ACHN (cell line): ENCODE results near the gene UGT1A9.
A peak's percentile ranks its signal among the peaks of the same experiment; 100 is the strongest.
"Not testable (repeated sequence)": the region's sequence is repeated elsewhere in the genome, so short reads cannot be mapped to it uniquely, and the experiment has no call there.

Experiments
- DNase-seq: peaks from one replicate; pipeline ENCODE4 v3.0.0-alpha.2; 2015
- in situ Hi-C: cut with HindIII; loops from 2 replicates; pipeline ENCODE4 v1.10.0; 2017; ENCODE audit warnings: low sequenced_read_pairs, low pct_ligation_motif_present, low pct_unique_long_range_greater_than_20kb

The UGT1A9 gene

DNA sequence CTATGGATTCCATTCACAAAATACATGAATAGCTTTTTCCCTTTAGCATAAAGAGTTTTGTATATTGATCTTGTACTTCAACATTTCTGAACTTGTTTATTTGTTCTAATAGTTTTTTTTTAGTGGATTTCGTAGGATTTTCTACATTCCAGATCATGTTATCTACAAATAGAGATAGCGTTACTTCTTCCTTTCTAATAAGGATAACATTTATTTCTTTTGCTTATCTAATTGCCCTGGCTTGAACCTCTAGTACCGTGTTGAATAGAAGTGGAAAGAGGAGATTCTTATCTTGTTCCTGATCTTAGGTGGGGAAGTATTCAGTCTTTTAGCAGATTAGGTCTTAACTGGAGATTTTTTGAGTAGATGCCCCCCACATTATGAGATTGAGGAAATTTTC is 30.5 kb downstream of the UGT1A9 start:
- DNase-seq = no peak

DNA sequence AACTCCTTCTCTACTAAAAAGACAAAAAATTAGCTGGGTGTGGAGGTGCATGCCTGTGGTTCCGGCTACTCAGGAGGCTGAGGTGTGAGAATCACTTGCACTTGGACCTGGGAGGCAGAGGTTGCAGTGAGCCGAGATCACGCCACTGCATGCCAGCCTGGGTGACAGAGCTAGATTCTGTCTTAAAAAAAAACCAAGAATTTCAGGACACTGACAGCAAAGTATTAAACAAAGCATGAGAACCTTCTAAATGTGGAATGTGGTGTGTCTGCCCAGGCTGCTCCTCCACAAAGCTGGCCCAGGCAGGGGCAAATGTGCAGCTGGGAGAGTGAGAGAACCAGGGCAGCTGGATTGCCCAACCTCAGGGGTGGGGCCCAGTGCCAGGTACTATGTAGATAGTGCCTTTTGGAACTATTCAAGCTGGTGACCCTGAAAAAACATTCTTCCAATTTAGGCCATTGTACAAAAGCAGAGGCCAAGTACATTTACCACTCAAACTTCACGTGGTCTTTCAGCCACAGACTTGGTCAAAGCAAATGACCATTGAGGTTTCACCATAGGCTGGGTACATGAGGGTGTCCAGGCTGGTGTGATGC is 34.3 kb downstream of the UGT1A9 start:
- in situ Hi-C loops = no loop called here
- no peak for DNase-seq

More for the DNA sequence above, 30.5 kb downstream of the UGT1A9 start:
- in situ Hi-C loops = no loop called here

DNA sequence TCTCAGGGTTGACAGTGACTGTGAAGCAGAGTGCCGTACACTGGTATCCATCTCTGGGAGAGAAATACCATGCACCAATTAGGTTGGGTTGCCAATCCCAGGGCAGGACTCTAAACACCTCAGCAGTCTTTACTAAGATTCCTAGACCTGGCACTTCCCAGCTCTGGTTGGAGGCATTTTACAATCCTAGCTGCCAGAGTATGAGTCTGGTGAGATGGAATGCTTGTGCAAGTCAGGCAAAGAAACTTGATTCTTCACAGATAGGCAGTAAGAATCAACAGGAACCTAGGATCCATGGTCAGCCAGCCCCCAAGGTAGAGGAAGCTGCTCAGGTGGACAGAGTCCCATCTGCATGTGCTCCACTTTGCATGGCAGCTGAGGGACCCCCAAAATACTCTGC is 35.0 kb downstream of the UGT1A9 start:
- in situ Hi-C loops = no loop called here
- DNase-seq = no peak

DNA sequence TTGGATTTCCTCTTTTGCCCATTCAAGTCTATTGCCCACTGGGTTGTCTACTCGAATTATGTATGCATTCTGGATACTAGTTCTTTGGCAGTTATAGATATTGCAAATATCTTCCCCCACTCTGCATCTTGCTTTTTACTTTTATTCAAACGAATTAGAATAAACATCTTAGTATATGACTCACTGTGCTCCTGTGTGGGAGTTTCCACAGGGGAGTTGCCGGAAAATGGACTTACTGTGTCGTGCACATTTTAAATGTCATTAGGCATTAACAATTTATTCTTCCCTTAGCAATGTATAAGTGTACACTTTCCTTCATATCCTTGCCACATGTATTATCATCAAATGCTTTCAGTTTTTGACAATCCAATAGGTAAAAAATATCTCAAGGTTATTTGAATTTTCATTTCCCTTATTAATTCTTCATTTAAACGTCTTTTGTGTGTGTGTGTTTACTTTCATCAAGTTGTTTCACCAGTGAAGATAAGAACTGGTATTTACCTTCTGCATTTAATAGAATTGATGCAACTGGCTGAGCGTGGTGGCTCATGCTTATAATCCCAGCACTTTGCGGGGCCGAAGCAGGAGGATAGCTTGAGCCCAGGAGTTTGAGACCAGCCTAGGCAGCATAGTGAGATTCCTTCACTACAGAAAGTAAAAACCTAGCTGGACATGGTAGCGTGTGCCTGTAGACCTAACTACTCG is 36.4 kb downstream of the UGT1A9 start:
- DNase-seq = no peak
- in situ Hi-C loops = no loop called here

DNA sequence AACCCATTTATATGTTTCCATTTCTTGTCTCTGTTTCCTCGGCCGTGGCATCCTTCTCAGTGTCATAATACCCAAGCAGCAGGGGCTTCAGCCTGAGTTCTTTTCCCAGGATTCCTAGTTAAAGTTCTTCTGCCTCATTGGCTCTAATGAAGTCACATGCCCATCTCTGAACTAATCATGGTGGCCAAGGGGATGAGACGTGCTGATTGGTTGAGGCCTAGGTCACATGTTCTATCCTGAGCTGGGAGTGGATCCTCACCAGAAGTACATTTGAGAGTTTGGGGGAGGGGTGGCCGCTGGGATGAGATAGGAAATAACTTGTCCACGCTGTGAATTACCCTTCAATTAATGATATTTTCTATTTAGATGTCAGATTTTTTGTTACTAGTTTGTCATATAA is 37.2 kb downstream of the UGT1A9 start:
- no peak for DNase-seq
- in situ Hi-C loops = no loop called here

DNA sequence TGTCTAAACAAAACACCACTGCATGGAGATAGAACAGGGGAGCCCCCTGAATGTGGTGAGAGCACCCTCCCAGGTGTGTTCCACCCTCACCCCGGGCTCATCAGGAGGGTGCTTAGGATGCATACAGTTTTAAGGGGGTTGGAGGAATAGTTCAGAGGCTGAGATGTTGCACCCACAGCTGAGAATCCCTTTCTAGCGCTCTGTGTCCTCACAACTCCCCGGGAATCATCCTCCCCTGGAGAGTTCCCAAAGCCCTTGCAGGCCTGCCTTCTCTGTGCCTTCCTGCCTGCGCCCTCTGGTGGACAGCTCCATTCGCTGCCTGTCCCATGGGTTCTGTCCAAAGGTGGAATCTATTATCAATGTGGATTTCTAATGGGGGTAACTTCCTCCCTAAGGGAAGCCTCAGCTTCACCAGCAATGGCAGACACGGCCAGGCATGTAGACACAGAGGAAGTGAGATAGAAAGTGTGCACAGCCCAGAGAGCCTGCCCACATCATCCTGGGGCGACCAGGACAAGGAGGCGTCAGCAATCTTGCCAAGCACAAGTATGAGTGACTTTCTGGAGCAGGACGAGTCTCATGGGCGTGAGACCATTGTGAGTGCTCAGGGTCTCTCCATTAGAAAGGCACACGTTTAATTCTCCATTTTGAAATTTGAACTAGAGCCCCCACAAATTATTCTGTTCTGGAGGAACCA is 39.8 kb downstream of the UGT1A9 start:
- in situ Hi-C loops = no loop called here

DNA sequence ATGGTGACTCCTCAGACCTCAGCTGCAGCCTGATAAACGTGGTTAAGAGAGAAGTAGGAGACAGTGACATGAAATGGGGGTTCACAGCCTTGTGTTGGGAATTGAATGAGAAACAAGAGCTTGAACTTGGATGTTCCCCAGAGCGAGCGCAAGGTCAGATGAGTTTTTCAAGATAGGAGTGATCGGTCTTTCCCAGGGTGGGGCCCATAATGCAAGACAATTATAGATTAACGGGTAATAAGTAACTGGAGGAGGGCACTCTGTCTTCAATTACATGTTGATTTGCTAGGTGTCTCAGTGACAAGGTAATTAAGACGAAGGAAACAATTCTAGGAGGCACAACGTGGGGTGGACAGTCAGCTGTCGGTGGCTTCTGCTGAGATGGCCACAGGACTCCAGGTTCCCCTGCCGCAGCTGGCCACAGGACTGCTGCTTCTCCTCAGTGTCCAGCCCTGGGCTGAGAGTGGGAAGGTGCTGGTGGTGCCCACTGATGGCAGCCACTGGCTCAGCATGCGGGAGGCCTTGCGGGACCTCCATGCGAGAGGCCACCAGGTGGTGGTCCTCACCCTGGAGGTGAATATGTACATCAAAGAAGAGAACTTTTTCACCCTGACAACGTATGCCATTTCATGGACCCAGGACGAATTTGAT is 41.0 kb downstream of the UGT1A9 start, which contains the start of gene UGT1A5:
Gene UGT1A5 (plus strand): TSS at position 297 of the 651 bp plus-strand sequence. CDS start 85 bp downstream, at position 382.
- in situ Hi-C loops = no loop called here
- DNase-seq = no peak

More for the DNA sequence above, 39.8 kb downstream of the UGT1A9 start:
- peak; percentile 87 for DNase-seq

DNA sequence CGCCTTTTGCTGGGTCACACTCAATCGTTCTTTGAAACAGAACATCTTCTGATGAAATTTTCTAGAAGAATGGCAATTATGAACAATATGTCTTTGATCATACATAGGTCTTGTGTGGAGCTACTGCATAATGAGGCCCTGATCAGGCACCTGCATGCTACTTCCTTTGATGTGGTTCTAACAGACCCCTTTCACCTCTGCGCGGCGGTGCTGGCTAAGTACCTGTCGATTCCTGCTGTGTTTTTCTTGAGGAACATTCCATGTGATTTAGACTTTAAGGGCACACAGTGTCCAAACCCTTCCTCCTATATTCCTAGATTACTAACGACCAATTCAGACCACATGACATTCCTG is 41.5 kb downstream of the UGT1A9 start:
- DNase-seq = no peak
- in situ Hi-C loops = no loop called here

DNA sequence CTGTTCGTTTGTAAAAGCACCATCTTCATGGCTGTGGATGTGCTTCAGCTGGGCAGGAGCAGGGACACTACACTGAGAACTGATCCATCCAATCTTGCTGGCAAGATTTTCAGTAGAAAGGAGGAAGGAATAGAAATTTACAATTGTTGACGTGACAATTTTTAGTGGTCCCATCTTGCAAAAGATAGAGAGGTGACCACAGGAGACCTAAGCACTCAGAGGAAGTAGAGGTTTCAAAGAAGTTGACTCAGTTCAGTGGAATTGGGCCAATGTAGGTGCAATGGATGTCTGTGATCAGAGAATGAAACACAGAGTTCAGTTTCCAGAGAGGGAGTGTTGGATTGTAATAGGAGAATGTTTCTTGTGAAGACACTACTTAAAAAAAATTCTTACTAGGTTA is 42.4 kb downstream of the UGT1A9 start:
- DNase-seq = no peak
- in situ Hi-C loops = no loop called here

DNA sequence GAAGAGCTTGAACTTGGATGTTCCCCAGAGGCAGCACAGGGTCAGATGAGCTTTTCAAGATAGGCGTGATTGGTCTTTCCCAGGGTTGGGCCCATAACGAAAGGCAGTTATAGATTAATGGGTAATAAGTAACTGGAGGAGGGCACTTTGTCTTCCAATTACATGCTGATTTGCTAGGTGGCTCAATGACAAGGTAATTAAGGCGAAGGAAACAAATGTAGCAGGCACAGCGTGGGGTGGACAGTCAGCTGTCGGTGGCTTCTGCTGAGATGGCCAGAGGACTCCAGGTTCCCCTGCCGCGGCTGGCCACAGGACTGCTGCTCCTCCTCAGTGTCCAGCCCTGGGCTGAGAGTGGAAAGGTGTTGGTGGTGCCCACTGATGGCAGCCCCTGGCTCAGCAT is 46.9 kb downstream of the UGT1A9 start, which contains the start of gene UGT1A4:
Gene UGT1A4 (plus strand): TSS at position 185 of the 400 bp plus-strand sequence. CDS start 85 bp downstream, at position 270.
- in situ Hi-C loops = no loop called here
- no peak for DNase-seq

DNA sequence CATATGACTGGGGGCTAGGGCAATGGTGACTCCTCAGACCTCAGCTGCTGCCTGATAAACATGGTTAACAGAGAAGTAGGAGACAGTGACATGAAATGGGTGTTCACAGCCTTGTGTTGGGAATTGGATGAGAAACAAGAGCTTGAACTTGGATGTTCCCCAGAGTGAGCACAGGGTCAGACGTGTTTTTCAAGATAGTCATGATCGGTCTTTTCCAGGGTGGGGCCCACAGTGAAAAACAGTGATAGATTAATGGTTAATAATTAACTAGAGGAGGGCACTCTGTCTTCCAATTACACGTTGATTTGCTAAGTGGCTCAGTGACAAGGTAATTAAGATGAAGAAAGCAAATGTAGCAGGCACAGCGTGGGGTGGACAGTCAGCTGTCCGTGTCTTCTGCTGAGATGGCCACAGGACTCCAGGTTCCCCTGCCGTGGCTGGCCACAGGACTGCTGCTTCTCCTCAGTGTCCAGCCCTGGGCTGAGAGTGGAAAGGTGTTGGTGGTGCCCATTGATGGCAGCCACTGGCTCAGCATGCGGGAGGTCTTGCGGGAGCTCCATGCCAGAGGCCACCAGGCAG is 57.1 kb downstream of the UGT1A9 start, which contains the start of gene UGT1A3:
Gene UGT1A3 (plus strand): TSS at position 320 of the 579 bp plus-strand sequence. CDS start 85 bp downstream, at position 405.
- no peak for DNase-seq
- in situ Hi-C loops = no loop called here

DNA sequence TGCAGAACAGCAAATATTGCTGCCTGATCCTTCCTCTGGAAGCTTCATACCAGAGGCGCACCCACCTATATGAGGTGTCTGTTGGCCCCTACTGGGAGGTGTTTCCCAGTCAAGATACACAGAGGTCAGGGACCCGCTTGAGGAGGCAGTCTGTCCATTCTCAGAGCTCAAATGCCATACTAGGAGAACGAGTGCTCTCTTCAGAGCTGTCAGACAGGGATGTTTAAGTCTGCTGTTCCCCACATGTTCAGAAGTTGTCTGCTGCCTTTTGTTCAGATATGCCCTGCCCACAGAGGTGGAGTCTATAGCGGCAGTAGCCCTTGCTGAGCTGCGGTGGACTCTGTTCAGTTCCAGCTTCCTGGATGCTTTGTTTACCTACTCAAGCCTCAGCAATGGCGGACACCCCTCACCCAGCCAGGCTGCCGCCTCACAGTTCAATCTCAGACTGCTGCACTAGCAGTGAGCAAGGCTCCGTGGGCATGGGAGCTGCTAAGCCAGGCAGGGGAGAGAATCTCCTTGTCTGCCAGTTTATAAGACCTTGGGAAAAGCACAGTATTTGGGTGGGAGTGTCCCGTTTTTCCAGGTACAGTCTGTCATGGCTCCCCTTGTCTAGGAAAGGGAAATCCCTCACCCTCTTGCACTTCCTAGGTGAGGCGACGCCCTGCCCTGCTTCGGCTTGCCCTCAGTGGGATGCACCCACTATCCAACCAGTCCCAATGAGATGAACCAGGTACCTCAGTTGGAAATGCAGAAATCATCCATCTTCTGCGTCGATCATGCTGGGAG is 65.4 kb downstream of the UGT1A9 start:
- DNase-seq, in situ Hi-C loops: not testable (repeated sequence)

DNA sequence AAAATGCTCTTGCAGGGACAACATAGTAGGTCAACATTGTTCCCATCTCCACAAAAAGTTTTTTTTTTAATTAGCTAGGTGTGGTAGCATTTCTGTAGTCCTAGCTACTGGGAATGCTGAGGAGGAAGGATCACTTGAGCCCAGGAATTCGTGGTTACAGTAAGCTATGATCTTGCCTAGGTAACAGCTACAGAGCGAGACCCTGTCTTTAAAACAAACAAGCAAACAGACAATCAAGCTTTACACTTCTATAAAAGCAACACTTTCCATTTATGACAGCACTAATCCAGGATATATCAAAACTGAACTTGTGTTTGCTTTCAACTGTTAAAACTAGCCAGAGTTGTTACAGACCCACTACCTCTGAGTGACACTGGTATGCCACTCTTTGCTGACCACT is 69.2 kb downstream of the UGT1A9 start:
- DNase-seq = no peak
- in situ Hi-C loops = no loop called here

DNA sequence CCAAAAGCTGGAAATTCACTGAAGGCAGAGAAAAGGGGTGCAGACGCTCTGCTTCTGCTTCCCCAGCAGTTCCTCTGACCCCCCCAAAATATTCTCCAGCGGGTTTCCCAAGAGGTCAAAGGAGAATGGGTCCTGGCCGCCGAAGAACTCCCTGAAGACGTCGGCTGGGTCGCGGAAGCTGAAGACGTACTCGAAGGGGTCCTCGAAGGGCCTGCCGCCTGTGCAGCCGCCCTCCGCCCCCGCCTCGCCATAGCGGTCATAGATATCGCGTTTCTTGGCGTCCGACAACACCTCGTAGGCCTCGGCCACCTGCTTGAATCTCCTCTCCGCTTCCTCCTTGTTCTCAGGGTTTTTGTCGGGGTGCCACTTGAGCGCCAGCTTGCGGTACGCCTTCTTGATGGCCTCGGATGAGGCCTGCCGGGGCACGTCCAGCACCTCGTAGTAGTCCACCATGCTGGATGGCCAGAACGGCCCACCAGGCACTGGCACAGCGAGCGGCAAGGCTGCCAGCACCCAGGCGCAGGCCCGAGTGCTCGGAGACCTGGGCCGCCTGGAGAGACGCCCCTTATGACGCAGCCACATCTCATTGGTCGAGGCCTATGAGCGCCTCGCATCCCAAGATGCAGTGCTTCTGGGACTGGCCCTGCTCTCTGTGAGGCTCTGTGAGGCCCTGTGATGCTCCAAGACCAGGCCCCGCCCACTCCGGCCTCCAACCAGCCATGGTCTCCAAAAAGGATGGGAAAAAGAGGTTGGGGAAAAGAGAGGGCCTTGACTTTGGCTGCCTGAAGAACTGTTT is 72.0 kb downstream of the UGT1A9 start:
- in situ Hi-C loops = no loop called here
- no peak for DNase-seq

DNA sequence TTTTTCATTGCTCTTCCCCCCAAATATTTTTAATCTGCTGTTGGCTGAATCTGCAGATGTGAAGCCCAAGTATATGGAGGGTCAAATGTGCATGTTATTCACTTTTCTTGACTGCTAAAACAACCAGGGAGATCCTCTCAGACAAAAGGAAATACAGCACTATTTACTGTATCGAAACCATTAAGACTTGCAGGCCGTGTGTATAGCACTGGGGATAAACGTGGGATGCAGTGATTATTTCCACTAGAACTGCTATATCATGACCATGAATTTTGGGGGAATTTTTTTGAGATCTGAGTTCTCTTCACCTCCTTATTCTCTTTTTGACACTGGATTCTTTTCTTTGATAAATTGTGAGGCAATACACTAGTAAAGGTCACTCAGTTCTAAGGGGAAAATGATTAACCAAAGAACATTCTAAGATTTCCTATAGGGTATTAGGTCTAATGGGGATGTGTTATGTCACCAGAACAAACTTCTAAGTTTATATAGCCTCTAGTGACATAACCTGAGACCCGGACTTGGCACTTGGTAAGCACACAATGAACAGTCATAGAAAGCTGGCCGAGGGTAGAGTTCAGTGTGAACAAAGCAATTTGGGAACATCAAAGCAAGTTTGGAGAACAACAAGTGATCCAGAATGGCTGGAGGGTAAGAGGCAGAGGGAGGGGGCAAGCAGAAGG is 73.5 kb downstream of the UGT1A9 start:
- in situ Hi-C loops = no loop called here
- DNase-seq = no peak

DNA sequence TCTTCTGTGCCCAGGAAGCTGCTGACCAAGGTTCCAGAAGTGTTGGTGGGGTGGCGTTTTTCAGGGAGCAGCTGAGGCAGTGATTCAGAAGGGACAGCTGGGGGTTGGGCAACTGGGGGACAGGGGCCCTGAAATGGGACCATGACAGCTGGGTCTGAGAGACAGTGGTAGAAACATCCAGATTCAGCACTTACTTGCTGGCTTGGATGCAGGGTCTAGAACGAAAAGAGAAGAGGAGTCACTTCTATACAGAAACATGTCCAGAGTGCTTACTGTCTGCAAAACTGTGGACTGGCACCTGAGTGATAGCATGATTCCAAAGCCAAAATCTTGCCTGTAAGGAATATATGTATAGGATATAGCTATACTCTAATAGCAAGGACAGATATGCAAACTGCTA is 74.1 kb downstream of the UGT1A9 start:
- in situ Hi-C loops, DNase-seq: not testable (repeated sequence)
